Amniotic epithelial cell (primary cell): ENCODE data around the gene TMEM229B.
A peak's percentile ranks its signal among the peaks of the same experiment; 100 is the strongest.
"Not testable (repeated sequence)": the region's sequence is repeated elsewhere in the genome, so short reads cannot be mapped to it uniquely, and the experiment has no call there.

Source experiments
- DNase-seq: peaks from one replicate; pipeline ENCODE4 v3.0.0-alpha.2; 2010; ENCODE audit warnings: low read depth

The TMEM229B gene

DNA sequence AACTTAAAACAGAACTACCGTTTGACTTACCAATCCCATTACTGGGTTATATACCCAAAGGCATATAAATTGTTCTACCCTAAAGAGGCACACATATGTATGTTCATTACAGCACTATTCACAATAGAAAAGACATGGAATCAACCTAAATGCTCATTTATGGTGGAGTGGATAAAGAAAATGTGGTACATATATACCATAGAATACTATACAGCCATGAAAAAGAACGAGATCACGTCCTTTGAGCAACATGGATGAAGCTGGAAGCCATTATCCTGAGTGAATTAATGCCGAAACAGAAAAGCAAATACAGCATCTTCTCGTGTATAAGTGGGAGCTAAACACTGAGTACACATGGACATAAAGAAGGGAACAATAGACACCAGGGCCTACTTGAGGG lies 31.8 kb downstream of the TMEM229B start:
- DNase-seq: no peak

DNA sequence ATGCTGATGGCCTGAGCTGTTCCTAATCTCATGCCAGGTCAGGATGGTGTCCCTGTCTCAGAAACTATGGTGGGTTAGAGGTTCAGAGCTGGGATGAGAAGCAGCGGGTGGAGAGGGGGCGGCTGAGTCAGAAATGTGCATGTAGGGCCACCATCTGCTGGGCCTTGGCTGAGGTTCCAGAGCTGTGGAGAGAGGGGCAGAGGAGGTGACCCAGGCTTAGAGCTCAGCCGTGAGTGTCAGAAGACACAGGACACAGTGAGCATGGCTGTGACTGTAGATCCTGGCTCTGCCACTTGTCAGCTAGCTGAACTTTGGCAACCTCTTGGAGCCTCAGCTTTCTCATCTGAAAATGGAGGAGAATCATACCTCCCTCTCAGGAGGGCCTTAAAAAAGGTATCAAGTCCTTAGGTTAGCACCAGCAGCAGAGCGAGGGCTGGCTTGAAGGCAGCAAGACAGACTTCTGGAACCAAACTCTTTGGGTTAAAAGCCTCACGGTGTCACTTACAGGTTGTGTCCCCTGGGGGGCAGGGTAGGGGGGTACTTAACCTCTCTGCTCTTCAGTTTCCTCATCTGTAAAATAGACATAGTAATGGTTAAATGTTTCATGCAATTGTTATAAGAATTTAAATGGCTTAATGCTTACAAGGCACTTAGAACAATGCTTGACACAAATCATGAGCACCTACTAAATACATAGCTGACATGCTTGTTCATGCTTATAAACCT lies 34.8 kb downstream of the TMEM229B start:
- no peak for DNase-seq

DNA sequence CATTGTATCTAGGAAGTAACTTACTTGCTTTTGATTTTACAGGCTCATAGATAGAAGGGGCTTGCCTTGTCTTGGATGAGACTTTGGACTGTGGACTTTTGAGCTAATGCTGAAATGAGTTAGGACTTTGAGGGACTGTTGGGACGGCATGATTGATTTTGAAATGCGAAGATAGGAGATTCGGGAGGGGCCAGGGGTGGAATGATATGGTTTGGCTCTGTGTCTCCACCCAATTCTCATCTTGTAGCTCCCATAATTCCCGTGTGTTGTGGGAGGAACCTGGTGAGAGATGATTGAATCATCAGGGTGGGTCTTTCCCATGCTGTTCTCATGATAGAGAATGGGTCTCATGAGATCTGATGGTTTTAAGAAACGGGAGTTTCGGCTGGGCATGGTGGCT lies 36.9 kb downstream of the TMEM229B start:
- not testable (repeated sequence) for DNase-seq

DNA sequence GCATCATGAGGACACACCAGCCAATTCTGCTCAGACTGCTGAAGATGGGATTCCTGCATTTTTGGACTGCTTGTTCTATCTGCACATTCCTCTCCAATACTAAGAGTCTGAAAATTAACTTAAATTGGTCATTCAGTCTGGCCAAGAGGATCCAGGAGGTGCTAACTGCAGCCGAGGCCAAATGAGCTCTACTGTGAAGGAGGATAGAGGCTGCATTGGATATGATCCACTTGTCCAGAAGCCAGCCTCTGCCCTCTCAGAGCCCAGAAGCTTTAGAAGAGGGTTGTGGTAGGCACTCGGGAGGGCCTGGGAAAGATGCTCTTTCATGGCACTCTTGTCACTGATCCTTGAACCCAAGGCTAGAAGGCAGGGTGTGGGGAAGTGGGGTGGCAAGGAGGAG lies 39.4 kb downstream of the TMEM229B start:
- DNase-seq: no peak

DNA sequence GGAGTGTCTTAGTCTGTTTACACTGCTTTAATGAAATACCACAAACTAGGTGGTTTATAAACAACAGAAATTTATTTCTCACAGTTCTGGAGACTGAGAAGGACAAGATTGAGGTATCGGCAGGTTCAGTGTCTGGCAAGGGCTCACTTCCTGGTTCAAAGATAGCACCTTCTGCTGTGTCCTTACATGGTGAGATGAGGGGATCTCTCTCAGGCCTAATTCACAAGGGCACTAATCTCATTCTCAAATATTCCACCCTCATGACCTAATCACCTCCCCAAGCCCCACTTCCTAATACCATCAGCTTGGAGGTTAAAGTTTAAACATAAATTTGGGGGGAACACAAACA lies 41.5 kb downstream of the TMEM229B start:
- DNase-seq: no peak

DNA sequence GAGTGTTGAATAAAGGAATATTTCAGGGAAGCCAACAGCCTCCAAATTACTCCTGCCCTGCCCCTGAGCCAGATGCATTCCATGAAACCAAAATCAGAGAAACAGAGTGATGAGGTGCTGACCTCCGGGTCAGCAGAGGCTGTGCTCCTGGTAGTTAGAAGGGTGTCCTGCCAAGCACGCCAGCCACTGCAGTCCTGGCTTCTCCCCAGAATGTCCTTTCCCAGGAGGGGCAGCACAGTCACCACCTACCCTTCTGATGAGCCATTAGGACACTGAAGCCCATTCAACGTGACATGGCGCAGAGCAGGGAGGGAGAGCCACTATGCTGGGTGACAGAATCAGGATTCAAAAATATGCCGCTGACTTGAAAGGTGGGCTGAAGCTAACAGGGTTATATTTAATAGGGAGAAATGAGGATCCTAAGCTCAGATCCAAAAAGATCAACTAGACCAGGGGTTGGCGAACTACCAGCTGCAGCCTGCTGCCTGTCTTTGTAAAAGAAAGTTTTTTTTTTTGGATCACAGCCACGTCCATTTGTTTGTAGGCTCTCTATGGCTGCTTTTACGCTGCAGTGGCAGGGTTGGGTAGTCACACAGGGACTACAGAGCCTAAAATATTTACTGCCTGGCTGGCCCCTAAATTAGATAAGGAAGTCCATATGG lies 42.0 kb downstream of the TMEM229B start:
- no peak for DNase-seq

DNA sequence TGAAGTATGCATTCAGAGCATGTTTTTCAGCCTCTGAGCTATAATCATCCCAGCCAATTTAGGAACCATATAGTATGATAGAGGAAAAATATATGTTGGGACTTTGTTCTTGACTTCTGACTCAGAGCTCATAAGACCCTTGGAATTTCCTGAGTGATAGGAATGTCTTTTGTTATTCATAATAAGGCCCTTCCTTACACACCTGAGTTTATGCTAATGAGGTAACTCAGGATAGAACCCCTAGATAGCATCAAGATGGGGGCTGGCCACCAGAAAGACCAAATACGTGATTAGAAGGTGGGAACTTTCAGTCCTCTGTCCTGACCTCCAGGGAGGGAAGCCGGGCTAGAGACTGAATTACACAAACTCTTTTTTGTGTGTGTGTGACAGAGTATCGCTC lies 44.1 kb downstream of the TMEM229B start:
- no peak for DNase-seq

DNA sequence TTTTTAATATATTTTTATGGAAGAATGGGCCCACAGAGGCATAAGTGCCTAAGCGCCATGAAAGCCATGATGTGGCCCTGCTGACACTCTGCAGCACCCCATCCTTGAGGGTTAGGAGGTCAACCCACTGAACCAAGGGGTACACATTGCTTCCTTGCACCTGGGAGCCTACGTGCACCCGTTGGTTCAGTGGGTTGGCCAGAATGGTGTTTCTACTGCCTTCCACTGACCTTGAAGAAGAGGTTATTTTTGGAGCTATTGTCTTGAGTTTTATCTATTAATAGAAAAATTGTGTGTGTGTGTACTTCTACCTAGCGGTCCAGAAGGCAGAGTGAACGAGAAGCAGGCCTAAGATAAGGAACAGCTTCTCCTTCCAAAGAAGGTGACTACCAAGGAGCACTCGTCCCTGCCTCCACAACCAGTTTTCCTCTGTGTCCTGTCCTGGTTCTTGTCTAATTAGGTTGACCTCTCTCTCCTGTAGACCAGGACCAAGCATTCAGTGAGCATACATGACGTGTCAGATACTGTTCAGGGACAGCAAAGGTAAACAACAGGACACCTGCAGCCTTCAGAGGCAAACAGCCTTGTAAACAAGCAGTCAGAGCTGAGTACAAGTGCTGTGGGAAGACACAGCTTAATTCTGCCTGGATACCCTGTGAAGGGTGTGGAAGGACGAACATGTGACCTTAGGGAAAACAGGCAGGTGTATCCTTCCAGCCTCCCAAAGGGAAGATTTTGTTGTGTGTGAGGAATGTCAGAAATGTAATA lies 46.2 kb downstream of the TMEM229B start:
- DNase-seq: no peak

DNA sequence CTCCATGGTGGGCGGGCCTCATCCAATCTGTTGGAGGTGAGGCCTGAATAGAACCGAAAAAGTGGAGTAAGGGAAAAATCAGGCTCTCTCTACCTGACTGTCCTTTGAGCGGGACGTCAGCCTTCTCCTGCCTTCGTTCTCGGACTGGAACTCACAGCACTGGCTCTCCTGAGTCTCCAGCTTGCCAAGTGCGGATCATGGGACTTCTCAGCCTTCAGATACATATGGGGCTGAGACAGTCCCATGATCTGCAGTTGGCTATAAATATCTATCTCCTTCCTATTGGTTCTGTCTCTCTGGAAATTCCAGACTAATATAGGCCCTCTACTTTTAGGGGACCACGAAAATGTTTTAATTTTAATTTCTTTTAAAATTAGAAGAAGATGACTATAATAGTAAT lies 46.8 kb downstream of the TMEM229B start:
- no peak for DNase-seq

DNA sequence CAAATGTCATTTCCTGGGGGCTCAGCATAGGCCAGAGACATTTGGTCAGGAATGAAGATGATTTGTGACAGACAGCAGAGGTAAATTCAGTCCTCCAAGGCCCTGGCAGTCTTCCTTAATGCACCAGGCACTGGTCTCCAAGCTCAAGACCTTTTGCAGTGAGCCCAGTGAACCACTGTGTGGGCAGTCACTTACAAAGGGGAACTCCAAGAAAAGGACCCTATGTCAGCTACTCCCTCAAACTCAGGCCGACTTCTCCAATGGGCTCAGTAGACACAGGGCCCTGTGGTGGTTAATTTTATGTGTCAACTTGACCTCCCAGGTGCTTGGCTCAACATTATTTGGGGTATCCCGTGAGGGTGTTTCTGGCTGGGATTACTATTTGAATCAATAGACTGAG lies 47.3 kb downstream of the TMEM229B start:
- DNase-seq: no peak

DNA sequence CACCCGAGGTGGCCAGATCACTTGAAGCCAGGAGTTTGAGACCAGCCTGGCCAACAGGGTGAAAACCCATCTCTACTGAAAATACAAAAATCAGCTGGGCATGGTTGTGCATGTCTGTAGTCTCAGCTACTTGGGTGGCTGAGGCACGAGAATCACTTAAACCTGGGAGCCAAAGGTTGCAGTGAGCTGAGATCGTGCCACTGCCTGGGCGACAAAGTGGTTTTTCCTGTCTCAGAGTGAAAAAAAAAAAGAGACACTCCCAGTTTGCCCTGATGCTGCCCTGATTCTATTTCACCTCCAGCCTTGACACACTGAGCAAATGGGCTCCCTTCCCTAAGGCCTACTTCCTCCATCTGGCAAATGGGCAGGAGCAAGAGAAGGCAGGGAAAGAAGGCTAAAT lies 48.0 kb downstream of the TMEM229B start:
- no peak for DNase-seq

DNA sequence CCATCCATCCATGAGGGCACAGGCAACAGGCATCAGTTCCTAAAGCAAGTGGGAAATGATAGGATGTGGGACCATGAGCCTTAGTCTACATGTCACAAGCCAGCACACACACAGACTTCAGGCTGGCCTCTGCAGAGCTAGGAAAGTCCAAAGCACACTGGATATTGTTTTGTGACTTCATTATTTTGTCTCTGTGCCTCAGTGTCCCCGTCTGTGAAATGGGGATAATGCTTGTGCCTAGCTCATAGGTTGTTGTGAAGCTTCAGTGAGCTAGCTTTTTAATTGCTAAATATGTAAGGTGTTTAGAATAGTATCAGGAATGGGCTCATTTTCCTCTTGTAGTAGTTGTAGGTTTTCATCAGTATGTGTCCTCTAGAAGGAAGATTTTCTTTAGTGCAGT lies 49.6 kb downstream of the TMEM229B start:
- no peak for DNase-seq

DNA sequence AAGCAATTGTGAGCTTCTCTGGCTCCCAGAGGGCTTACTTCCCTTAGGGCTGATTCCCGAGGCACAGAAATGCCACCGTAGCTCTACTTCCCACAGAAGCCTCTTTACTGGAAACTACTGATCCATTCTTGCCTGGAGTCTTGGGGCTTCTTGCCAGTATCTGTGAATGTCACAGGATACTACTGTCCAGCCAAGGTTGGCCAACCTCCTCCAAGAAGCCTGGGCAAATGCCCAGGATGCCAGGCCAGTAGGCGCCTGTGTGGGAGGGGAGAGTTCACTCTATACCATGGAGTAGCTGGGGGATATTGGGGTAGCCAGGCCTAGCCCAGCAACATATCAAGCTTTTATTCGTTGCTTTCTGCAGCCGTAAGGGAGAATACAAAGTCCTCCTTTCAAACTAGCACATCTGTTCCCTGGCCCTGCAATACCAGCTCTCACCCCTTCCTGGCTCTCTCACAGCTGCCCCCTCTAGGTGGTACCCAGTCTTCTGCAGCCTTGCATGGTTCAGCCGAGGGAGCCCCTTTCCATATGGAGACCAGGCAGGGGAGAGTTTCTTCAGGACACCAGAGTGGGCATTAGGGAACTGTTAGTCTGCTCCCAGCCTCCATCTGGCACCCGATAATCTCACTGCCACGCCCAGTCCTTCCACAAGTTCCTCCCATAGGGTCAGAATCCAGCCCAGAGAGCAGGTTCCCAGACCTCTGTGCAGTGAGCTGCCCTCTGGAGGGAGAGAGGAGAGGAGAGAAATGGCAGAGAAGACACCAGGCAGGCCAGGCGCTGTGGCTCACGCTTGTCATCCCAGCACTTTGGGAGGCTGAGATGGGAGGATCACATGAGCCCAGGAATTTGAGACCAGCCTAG lies 52.3 kb downstream of the TMEM229B start:
- no peak for DNase-seq

DNA sequence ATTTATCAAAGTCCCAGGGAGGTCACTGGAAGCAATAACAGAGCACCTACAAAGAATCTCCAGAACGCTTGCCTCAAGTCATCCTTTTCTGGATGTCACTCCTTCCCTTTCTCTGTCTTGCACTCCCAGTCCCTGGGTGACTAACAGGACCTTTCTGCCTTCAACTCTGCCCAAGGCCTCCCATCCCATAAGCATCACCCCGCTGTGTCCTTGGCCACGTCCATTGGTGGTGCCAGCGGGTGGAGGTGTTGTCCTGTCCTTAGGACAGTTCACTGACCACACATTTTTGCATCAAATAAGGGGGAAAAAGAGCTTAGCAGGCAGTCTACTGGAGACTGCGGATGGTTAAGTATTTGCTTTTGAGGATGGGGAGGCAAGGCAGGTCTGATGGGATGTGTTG lies 52.9 kb downstream of the TMEM229B start:
- no peak for DNase-seq

DNA sequence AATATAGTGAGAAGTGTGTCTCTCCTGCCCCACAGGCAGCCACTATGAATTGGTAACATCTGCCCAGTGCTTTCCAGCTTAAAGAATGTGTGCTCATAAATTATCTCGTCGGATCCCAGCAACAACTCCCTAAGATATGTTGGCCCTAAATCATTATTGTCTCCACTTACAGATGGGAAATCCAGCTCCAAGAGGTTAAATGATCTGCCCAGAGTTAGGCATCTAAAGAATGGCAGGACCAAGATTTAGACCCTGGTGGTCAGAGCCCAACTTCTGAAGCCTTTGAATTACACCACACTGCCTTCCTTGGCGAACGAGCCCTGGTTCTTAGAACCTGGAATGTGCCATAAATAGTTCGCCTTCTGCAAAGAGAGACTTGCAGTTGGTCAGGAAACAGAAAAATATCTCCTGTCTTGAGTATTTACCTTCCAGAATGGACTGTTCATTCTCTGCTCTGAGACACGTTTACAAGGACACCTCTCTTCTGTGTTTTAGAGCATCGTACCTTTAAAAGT lies 56.4 kb downstream of the TMEM229B start:
- peak; percentile 48 for DNase-seq

DNA sequence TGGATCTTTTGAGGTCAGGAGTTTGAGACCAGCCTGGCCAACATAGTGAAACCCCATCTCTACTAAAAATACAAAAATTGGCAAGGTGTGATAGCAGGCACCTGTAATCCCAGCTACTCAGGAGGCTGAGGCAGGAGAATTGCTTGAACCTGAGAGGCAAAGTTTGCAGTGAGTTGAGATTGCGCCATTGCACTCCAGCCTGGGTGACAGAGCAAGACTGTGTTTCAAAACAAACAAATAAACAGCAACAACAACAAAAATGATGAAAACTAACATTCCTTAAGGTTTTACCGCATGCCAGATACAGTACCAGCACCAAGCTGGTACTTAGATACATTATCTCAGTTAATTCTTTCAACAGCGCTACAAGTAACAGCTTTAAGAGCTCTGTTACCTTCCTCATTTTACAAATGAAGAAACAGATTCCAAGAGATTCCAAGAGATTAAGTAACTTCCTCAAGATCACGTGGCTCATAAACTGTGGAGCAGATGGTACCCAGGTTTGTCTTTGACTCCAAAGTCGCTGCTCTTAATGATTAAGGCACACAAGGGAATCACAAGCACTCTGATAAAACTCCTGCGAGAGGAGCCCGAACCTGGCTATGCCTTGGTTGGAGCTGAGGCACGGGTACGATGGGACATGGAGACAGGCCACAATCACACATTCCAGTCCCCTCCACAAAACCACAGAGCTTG lies 58.9 kb downstream of the TMEM229B start:
- DNase-seq: peak; percentile 76

DNA sequence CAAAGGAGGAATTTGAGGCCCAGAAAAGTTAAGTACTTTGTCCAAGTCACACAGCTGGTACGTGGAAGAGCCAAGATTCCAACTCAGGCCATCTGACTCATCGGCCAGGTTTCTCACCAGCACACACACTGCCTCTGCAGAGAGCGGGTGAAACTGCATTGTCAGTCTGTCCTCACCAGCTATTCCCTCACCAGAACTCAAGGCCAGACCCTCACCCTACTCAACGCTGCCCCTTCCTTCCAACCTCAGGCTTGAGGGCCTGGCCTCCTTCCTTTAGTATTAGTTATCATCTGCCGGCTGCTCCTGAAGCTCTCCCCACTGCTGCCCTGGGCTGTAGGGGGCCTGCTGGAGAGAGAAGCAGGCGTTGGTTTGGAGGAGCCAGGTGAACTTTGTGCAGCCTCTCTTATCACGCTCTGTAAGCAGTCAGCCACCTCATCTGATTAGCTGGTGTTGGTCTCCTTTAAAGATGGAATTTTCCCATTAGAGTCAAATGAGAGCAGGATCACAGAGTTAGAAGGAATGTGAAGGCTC lies 60.0 kb downstream of the TMEM229B start:
- DNase-seq: peak; percentile 85

DNA sequence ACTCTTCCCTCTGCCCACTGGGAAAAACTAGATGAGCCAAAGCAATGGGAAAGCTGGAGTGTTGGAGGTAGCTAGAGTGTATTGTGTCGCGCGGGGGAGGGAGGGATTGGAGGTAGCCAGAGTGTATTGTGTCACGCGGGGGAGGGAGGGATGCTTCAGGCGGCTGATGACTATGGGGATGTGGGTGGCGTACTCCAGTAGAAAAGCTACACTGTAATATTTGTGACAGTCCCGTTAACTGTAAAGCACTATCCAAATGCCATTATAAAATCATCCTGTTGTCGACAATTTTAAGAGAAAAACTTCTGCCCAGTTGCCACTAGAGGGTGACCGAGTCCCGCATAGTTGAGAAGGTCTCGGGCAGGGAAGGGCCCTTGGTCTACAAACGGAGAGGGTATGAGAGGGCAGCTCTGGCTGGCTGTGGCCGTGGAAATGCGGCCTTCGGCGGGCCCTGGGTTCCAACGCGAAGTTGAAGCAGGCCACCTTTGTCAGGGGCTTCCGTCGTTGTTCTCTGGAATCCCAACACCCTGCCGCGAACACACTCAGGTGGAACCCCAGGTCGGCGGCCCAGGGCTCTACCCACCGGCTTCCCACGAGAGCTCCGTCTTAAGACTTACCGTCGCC lies 61.4 kb downstream of the TMEM229B start:
- peak; percentile 78 for DNase-seq

DNA sequence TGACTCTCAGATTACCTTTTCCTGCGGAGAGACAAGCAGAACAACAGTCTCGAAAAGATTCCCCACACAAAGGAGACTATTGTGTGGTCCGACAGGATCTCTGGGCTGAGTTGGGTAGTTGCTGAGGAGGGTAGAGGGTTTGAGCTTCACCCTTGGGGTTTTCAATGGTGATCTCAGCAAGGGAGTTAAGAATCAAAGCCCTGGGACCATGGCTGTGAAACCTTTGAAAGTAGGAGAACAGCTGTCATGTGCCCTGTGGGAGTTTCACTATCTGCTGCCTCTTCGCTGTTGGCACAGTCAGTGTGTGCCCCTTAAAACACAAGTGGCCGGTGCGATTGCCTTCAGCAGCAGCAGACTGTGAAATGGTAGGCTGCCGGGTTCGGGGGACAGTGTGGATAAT lies 62.4 kb downstream of the TMEM229B start:
- DNase-seq: no peak

DNA sequence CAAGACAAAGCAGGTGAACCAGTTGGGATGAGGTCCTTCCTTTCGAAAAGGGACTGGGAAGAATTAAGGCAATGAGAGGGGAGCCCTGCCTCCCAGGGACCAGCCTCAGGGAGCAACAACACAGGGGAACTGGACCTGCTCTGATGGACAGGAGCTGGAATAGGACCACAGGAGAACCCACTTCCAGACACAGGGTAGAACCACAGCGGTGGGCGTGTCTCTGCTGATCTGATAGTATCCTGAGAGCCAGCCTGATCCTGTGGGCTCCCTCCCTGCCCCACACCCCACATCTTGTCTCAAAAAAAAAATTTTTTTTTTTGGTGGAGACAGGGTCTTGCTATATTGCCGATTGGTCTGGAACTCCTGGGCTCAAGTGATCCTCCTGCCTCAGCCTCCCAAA lies 62.9 kb downstream of the TMEM229B start:
- DNase-seq: no peak

DNA sequence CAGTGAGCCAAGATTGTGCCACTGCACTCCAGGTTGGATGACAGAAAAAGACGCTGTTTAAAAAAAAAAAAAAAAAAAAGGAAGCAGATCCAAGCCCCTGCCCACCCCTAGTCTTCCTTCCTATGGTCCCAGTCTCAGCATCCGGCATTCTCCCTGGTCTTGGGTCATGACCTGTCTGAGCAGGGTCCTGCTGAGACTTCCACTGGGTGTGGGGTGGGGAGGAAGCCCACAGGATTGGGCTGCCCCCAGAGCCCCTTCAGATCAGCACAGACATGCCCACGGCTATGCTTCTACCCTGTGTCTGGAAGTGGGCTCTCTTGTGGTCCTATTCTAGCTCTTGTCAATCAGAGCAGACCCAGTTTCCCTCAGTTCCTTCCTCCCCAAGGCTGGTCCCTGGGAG lies 64.0 kb downstream of the TMEM229B start:
- no peak for DNase-seq
